H1 (cell line): Measurements from ENCODE around the gene C19orf12. TPM values are rescaled to one million over a fixed set of nuclear protein-coding genes. Genes with fewer than 3 reads are reported as not detected.

Experiments
- CTCF ChIA-PET: fragments of 300-600 bp; sonication (Branson Sonifier 250); formaldehyde crosslinking; loops from one replicate; lab custom pipeline; 2021; ENCODE audit not compliant: partially characterized antibody; lab: Charles Lee
- POLR2A ChIA-PET: fragments of 300-600 bp; sonication (Branson Sonifier 250); formaldehyde crosslinking; loops from one replicate; lab custom pipeline; 2021; ENCODE audit warnings: inconsistent platforms; ENCODE audit not compliant: partially characterized antibody; lab: Charles Lee
- DNase-seq, 2 experiments: peaks; one replicate each; pipeline versions ENCODE4 v3.0.0 to v3.0.0-alpha.2; 2010 to 2022; ENCODE audit warnings: low spot score in 2 of 2, low read depth in 1 of 2, mixed read lengths in 1 of 2
- FAIRE-seq: peaks from 2 replicates; lab custom pipeline; 2011; peaks lifted over from hg19 to GRCh38; lab: Jason Lieb, UNC
- H2AFZ ChIP-seq: 2 replicates; pipeline ENCODE4 v1.8.1; 2012; ENCODE audit warnings: low read length, inconsistent platforms
- H2AK5ac ChIP-seq: 2 replicates; pipeline ENCODE4 v1.6.1; 2013; ENCODE audit warnings: low read depth, low read length
- H2BK120ac ChIP-seq: replicated peaks from 2 replicates; pipeline ENCODE3; 2013; ENCODE audit warnings: low read depth, low read length, inconsistent platforms
- H2BK12ac ChIP-seq: 2 replicates; pipeline ENCODE4 v1.6.1; 2013; ENCODE audit warnings: low read depth, low read length
- H2BK15ac ChIP-seq: 2 replicates; pipeline ENCODE4 v1.6.1; 2013; ENCODE audit warnings: low read length
- H2BK20ac ChIP-seq: 2 replicates; pipeline ENCODE4 v1.6.1; 2013; ENCODE audit warnings: low read length
- H2BK5ac ChIP-seq: 2 replicates; pipeline ENCODE4 v1.6.1; 2013; ENCODE audit warnings: low read depth, low read length
- H3K14ac ChIP-seq: 2 replicates; pipeline ENCODE4 v1.6.1; 2013; ENCODE audit warnings: inconsistent platforms; ENCODE audit not compliant: insufficient read length
- H3K18ac ChIP-seq: 2 replicates; pipeline ENCODE4 v1.6.1; 2013; ENCODE audit warnings: low read length; ENCODE audit errors: extremely low read depth
- H3K23ac ChIP-seq: 2 replicates; pipeline ENCODE4 v1.6.1; 2013; ENCODE audit warnings: inconsistent platforms; ENCODE audit not compliant: insufficient read length
- H3K23me2 ChIP-seq: 2 replicates; pipeline ENCODE4 v1.6.1; 2013; ENCODE audit warnings: low read depth, low read length
- H3K27ac ChIP-seq: 2 replicates; pipeline ENCODE4 v1.6.1; 2011; ENCODE audit warnings: low read depth, low read length, inconsistent platforms
- H3K27me3 ChIP-seq, 4 experiments: replicated peaks in 1 of 4; 1 replicate in 1 of 4; 2 replicates in 3 of 4; pipeline versions ENCODE4 v1.6.1 to v1.8.1; 2011 to 2013; ENCODE audit warnings: low read length in 3 of 4, mild to moderate bottlenecking in 3 of 4, inconsistent platforms in 2 of 4, mixed read lengths in 2 of 4, moderate library complexity in 1 of 4; ENCODE audit not compliant: control insufficient read depth in 3 of 4, insufficient read depth in 3 of 4; ENCODE audit errors: extremely low read depth in 1 of 4
- H3K36me3 ChIP-seq, 4 experiments: 2 replicates each; pipeline versions ENCODE4 v1.6.1 to v1.8.1; 2011 to 2013; ENCODE audit warnings: mild to moderate bottlenecking in 4 of 4, low read length in 3 of 4, moderate library complexity in 2 of 4, control low read depth in 1 of 4, inconsistent platforms in 1 of 4; ENCODE audit not compliant: insufficient read depth in 4 of 4, control insufficient read depth in 2 of 4
- H3K4ac ChIP-seq: replicated peaks from 2 replicates; pipeline ENCODE3; 2013; ENCODE audit warnings: low read length, low read depth, mixed read lengths, inconsistent platforms; ENCODE audit not compliant: insufficient read length
- H3K4me1 ChIP-seq, 4 experiments: replicated peaks in 1 of 4; 1 replicate in 1 of 4; 2 replicates in 3 of 4; pipeline versions ENCODE4 v1.6.1 to v1.8.1; 2011 to 2013; ENCODE audit warnings: low read length in 3 of 4, inconsistent platforms in 2 of 4, mixed read lengths in 1 of 4; ENCODE audit not compliant: insufficient read depth in 4 of 4, control insufficient read depth in 3 of 4
- H3K4me2 ChIP-seq, 2 experiments: 2 replicates each; pipeline versions ENCODE4 v1.6.1 to v1.8.1; 2011 to 2013; ENCODE audit warnings: low read depth in 2 of 2, low read length in 2 of 2, control low read depth in 1 of 2, inconsistent platforms in 1 of 2, mild to moderate bottlenecking in 1 of 2; ENCODE audit not compliant: insufficient read depth in 1 of 2
- H3K4me3 ChIP-seq, 4 experiments: fragments of 200-600, 300-600 bp in 1 of 4; sonication (generic), shearing (Covaris generic), sonication (Bioruptor Twin) in 1 of 4; 2 replicates each; pipeline versions ENCODE4 v1.5.1 to v1.8.1; 2011 to 2016; ENCODE audit warnings: low read length in 4 of 4, low read depth in 3 of 4, control low read depth in 2 of 4, inconsistent platforms in 2 of 4, mild to moderate bottlenecking in 2 of 4, mixed read lengths in 1 of 4, moderate library complexity in 1 of 4; ENCODE audit not compliant: insufficient read depth in 2 of 4; ENCODE audit errors: extremely low read depth in 1 of 4
- H3K56ac ChIP-seq: replicated peaks from 2 replicates; pipeline ENCODE3; 2013; ENCODE audit warnings: low read depth, mild to moderate bottlenecking, mixed read lengths, low read length, inconsistent platforms; ENCODE audit not compliant: insufficient read length
- H3K79me1 ChIP-seq: 2 replicates; pipeline ENCODE4 v1.6.1; 2013; ENCODE audit warnings: low read depth, low read length, control low read depth
- H3K79me2 ChIP-seq, 2 experiments: 2 replicates each; pipeline versions ENCODE4 v1.6.1 to v1.8.1; 2012 to 2013; ENCODE audit warnings: low read length in 2 of 2, mild to moderate bottlenecking in 2 of 2, inconsistent platforms in 1 of 2; ENCODE audit not compliant: insufficient read depth in 2 of 2, control insufficient read depth in 1 of 2
- H3K9ac ChIP-seq, 4 experiments: replicated peaks in 1 of 4; 1 replicate in 1 of 4; 2 replicates in 3 of 4; pipeline versions ENCODE4 v1.6.1 to v1.8.1; 2011 to 2013; ENCODE audit warnings: low read depth in 3 of 4, low read length in 3 of 4, control low read depth in 2 of 4, mild to moderate bottlenecking in 2 of 4, moderate library complexity in 2 of 4, inconsistent platforms in 1 of 4; ENCODE audit errors: extremely low read depth in 1 of 4
- H3K9me3 ChIP-seq, 2 experiments: 2 replicates each; pipeline versions ENCODE4 v1.6.1 to v1.8.1; 2012 to 2013; ENCODE audit warnings: mild to moderate bottlenecking in 2 of 2, moderate library complexity in 2 of 2, control low read depth in 1 of 2, inconsistent platforms in 1 of 2, low read depth in 1 of 2, low read length in 1 of 2, mixed read lengths in 1 of 2; ENCODE audit not compliant: insufficient read depth in 2 of 2
- H4K20me1 ChIP-seq, 2 experiments: replicated peaks in 1 of 2; 2 replicates each; pipeline versions ENCODE3 to v1.8.1; 2011 to 2013; ENCODE audit warnings: inconsistent platforms in 2 of 2, low read length in 2 of 2, mild to moderate bottlenecking in 1 of 2; ENCODE audit not compliant: insufficient read depth in 2 of 2, control insufficient read depth in 1 of 2
- H4K5ac ChIP-seq: 2 replicates; pipeline ENCODE4 v1.6.1; 2013; ENCODE audit warnings: low read length, low read depth, mixed read lengths, inconsistent platforms; ENCODE audit not compliant: insufficient read length
- H4K8ac ChIP-seq: 2 replicates; pipeline ENCODE4 v1.8.0; 2013; ENCODE audit warnings: mild to moderate bottlenecking, moderate library complexity, low read length, inconsistent platforms; ENCODE audit not compliant: insufficient read depth; ENCODE audit errors: extremely low read depth
- H4K91ac ChIP-seq: replicated peaks from 2 replicates; pipeline ENCODE3; 2013; ENCODE audit warnings: low read length, mixed read lengths, inconsistent platforms; ENCODE audit not compliant: insufficient read length
- BACH1 ChIP-seq: IDR thresholded peaks from 2 replicates; pipeline ENCODE4 v1.6.1; 2012; ENCODE audit warnings: low read length, improper control_type of control experiment
- BRCA1 ChIP-seq: IDR thresholded peaks from 2 replicates; pipeline ENCODE4 v1.6.1; 2012; ENCODE audit warnings: low read depth, low read length, improper control_type of control experiment
- CREB1 ChIP-seq: IDR thresholded peaks from 2 replicates; pipeline ENCODE4 v1.6.1; 2012; ENCODE audit warnings: inconsistent platforms
- EP300 ChIP-seq, 2 experiments: IDR thresholded peaks; 1 replicate in 1 of 2; 2 replicates in 1 of 2; pipeline ENCODE4 v1.6.1; 2011 to 2012; ENCODE audit warnings: low read depth in 2 of 2, low read length in 2 of 2, mild to moderate bottlenecking in 2 of 2, borderline replicate concordance in 1 of 2, inconsistent platforms in 1 of 2, moderate library complexity in 1 of 2
- FOSL1 ChIP-seq: IDR thresholded peaks from 2 replicates; pipeline ENCODE4 v1.6.1; 2011; ENCODE audit warnings: mild to moderate bottlenecking, low read depth, low read length, moderate library complexity; ENCODE audit not compliant: insufficient read depth
- KDM5A ChIP-seq: fragments of 200-600 bp; IDR thresholded peaks from 2 replicates; pipeline ENCODE4 v1.7.1; 2012; ENCODE audit warnings: mild to moderate bottlenecking, low read length, inconsistent platforms, mixed read lengths
- NANOG ChIP-seq: IDR thresholded peaks from 2 replicates; pipeline ENCODE4 v1.6.1; 2011; ENCODE audit warnings: low read length, low read depth, mild to moderate bottlenecking, inconsistent platforms; ENCODE audit not compliant: insufficient read depth, poor library complexity, severe bottlenecking
- POLR2A ChIP-seq, 2 experiments: IDR thresholded peaks; 1 replicate in 1 of 2; 2 replicates in 1 of 2; pipeline ENCODE4 v1.6.1; 2011; ENCODE audit warnings: low read depth in 2 of 2, low read length in 2 of 2, mild to moderate bottlenecking in 2 of 2; ENCODE audit errors: control extremely low read depth in 1 of 2
- RXRA ChIP-seq: IDR thresholded peaks from 2 replicates; pipeline ENCODE4 v1.6.1; 2011; ENCODE audit warnings: low read depth, mild to moderate bottlenecking, low read length, moderate library complexity; ENCODE audit not compliant: insufficient read depth
- SP4 ChIP-seq: IDR thresholded peaks from 2 replicates; pipeline ENCODE4 v1.6.1; 2012; ENCODE audit warnings: low read length, inconsistent platforms
- SRF ChIP-seq: IDR thresholded peaks from 2 replicates; pipeline ENCODE4 v1.6.1; 2011; ENCODE audit warnings: mild to moderate bottlenecking, low read depth, low read length, moderate library complexity
- WGBS, 2 experiments: shearing (Covaris generic) in 1 of 2; methylation state at CpG; one replicate each; pipeline versions ENCODE4 v1.1.6 to v1.1.7; 2013 to 2015; ENCODE audit warnings: low lambda C conversion rate in 2 of 2, mixed read lengths in 2 of 2, inconsistent platforms in 1 of 2, low coverage in 1 of 2, missing lambda C conversion rate in 1 of 2; ENCODE audit not compliant: insufficient replicate concordance in 2 of 2, insufficient coverage in 1 of 2, insufficient read length in 1 of 2; ENCODE audit errors: extremely low coverage in 1 of 2, missing lambda C conversion rate in 1 of 2; 5-methylcytosine and 5-hydroxymethylcytosine counted together
- polyA plus RNA-seq, 7 experiments: library from polyadenylated mRNA; depleted of rRNA in 3 of 7; stranded (reverse) in 5 of 7; unstranded in 2 of 7; fragments of >200 nt in 5 of 7; fragments of 200-250 nt in 2 of 7; gene quantifications; 1 replicate in 5 of 7; 2 replicates in 1 of 7; 4 replicates in 1 of 7; pipeline versions ENCODE4 v1.2.1 to v1.2.3, GENCODE V29; 2011 to 2013; ENCODE audit warnings: missing spikeins in 2 of 7, mixed read lengths in 2 of 7
- total RNA-seq: library from RNA; stranded (reverse); fragmentation: NEBNext Ultra II Directional; extraction: Animal tissue kit (Norgen Biotek cat#: 25700); gene quantifications from 2 replicates; pipeline ENCODE4 v1.2.1, GENCODE V29; 2021

C19orf12 gene
- total and polyA plus RNA-seq, 2 of the 8 experiments (the other 6 are each of a cell fraction or from before 2014, with no cell fraction given): 10.7 to 11.9 TPM

DNA sequence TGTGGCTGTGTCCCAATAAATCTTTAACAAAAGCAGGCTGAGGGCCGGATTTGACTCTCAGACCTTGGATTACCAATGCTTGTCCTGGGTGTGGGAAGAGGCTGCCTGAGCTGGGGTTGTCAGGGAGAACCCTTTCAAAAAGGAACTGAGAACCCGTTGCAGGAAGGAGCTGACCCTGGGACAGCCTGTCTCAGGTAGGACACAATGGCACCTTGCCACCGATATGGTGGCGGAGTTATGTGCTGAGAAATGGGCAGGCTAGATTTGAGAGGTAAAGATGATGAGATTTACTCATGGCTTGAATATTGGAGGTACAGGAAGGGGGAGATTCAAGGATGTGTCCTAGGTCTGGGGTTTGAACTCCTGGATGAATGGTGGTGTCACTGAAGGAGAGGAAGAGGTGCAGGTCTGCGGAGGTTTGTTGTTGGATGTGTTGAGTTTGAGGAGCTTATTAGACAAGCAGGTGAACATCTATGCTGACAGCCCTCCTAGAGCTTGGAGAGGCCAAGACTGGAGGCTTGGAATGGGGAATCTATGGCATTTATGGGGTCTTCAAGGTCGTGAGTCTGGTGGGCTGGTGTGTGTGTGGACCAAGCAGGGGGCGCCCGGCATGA, 42.6 kb downstream of the C19orf12 start:
- Histone ChIP-seq H3K18ac (no peak overlapping the region), H3K4me3 (no peak overlapping the region), H4K8ac (no peak overlapping the region), H4K91ac (no peak overlapping the region), H3K27me3 (no peaks in the 10 kb centered on the region), H3K4me1 (peaks cover 0 to 15% (median 7%) of the 10 kb centered on the region in 4 experiments; a peak in 5 of 7 replicates), H3K9ac (no peak overlapping the region), H2BK12ac (no peak overlapping the region), H3K4ac (no peak overlapping the region), H2BK120ac (no peak overlapping the region), H3K36me3 (peaks cover 0 to 16% (median 3%) of the 10 kb centered on the region in 4 experiments; a peak in 5 of 8 replicates), H3K14ac (no peak overlapping the region), H3K27ac (no peak overlapping the region), H4K5ac (no peak overlapping the region), H3K79me2 (peaks cover 0 to 38% of the 10 kb centered on the region in 2 experiments; a peak in 1 of 4 replicates), H2BK20ac (no peak overlapping the region), H2BK15ac (no peak overlapping the region), H3K23me2 (no peaks in the 10 kb centered on the region), H4K20me1 (peaks cover 3 to 12% of the 10 kb centered on the region in 2 experiments), H3K79me1 (peaks cover 21% of the 10 kb centered on the region), H3K4me2 (no peak overlapping the region), H3K23ac (no peak overlapping the region), H3K9me3 (no peaks in the 10 kb centered on the region), H2AK5ac (no peak overlapping the region), H2AFZ (no peak overlapping the region), H2BK5ac (no peak overlapping the region), H3K56ac (no peak overlapping the region)
- ChIA-PET CTCF (interaction anchor here (0.7 to 7.8 kb wide), 17 partner anchors 9 to 62 kb away, joined by 3 to 46 read pairs (median 4); no protein-coding TSS in a partner anchor), POLR2A (no interaction called here)
- no peak for FAIRE-seq
- 87% methylated on average over 8 of the region's 8 CpGs; no CpG with 5 or more reads in 1 of the 2 experiments for WGBS, 2 experiments
- TF ChIP-seq NANOG: no peak
- TF ChIP-seq RXRA: no peak
- TF ChIP-seq EP300 (IDR thresholded peaks at IDR 0.05; ENCODE audit: borderline replicate concordance in 1 of 2, low read depth in 2 of 2, low read length in 2 of 2): no peak
- TF ChIP-seq POLR2A (IDR thresholded peaks at IDR 0.05; ENCODE audit: control extremely low read depth in 1 of 2, low read depth in 2 of 2, low read length in 2 of 2): no peak
- no peak for TF ChIP-seq BACH1
- TF ChIP-seq KDM5A: no peak
- no peak for TF ChIP-seq CREB1
- no peak for TF ChIP-seq SP4
- no peak for TF ChIP-seq BRCA1
- TF ChIP-seq FOSL1: no peak
- TF ChIP-seq SRF: no peak
- no peak for DNase-seq
